DLD1 (cell line): ENCODE measurements around the gene HAUS8.
"Not testable (repeated sequence)": the region's sequence is repeated elsewhere in the genome, so short reads cannot be mapped to it uniquely, and the experiment has no call there.

Experiments
- in situ Hi-C: cut with HindIII; loops from 2 replicates; pipeline ENCODE4 v1.10.0; 2017; ENCODE audit warnings: low sequenced_read_pairs

Gene HAUS8

GRCh38 chr19:17037184-17037583 lies 38.1 kb downstream of the HAUS8 start:
- in situ Hi-C loops, result loop anchor here (10.0 kb wide), 2 partner anchors 128 to 212 kb away; partner anchors contain the start of gene SIN3B

GRCh38 chr19:17036640-17037039 lies 38.6 kb downstream of the HAUS8 start:
- in situ Hi-C loops, result loop anchor here (10.0 kb wide), 2 partner anchors 128 to 212 kb away; partner anchors contain the start of gene SIN3B

- in situ Hi-C loops, result loop anchor here (10.0 kb wide), 2 partner anchors 129 to 211 kb away; partner anchors contain the start of gene SIN3B
These were observed 39.3 kb downstream of the HAUS8 start for GRCh38 chr19:17035842-17036424.

- in situ Hi-C loops, result loop anchor here (10.0 kb wide), 2 partner anchors 133 to 207 kb away; partner anchors contain the start of gene SIN3B
These were observed 43.5 kb downstream of the HAUS8 start for GRCh38 chr19:17031741-17032140.

GRCh38 chr19:17027535-17027975 lies 47.7 kb downstream of the HAUS8 start:
- in situ Hi-C loops, result no loop called here

GRCh38 chr19:17026706-17027534 lies 48.3 kb downstream of the HAUS8 start, which contains the start of gene CPAMD8:
TSS of gene CPAMD8 (minus strand) at chr19:17026810. CDS start at chr19:17026642, 168 bp downstream.
- in situ Hi-C loops, result no loop called here

GRCh38 chr19:17025991-17026658 lies 49.1 kb downstream of the HAUS8 start:
- in situ Hi-C loops, result no loop called here

- in situ Hi-C loops, result no loop called here
These were observed 49.9 kb downstream of the HAUS8 start for GRCh38 chr19:17025361-17025760.

- in situ Hi-C loops, result not testable (repeated sequence)
These were observed 50.3 kb downstream of the HAUS8 start for GRCh38 chr19:17024941-17025340.

GRCh38 chr19:17023805-17024204 lies 51.4 kb downstream of the HAUS8 start:
- in situ Hi-C loops, result no loop called here

- in situ Hi-C loops, result no loop called here
These were observed 52.5 kb downstream of the HAUS8 start for GRCh38 chr19:17022738-17023137.

- in situ Hi-C loops, result no loop called here
These were observed 53.3 kb downstream of the HAUS8 start for GRCh38 chr19:17021793-17022590.

- in situ Hi-C loops, result no loop called here
These were observed 53.9 kb downstream of the HAUS8 start for GRCh38 chr19:17021328-17021727.

GRCh38 chr19:17020823-17021222 lies 54.4 kb downstream of the HAUS8 start:
- in situ Hi-C loops, result no loop called here

GRCh38 chr19:17020385-17020784 lies 54.9 kb downstream of the HAUS8 start:
- in situ Hi-C loops, result no loop called here

GRCh38 chr19:17014212-17014861 lies 60.9 kb downstream of the HAUS8 start:
- in situ Hi-C loops, result not testable (repeated sequence)

GRCh38 chr19:17011485-17011884 lies 63.8 kb downstream of the HAUS8 start:
- in situ Hi-C loops, result no loop called here

GRCh38 chr19:17006579-17006978 lies 68.7 kb downstream of the HAUS8 start:
- in situ Hi-C loops, result no loop called here

- in situ Hi-C loops, result no loop called here
These were observed 70.3 kb downstream of the HAUS8 start for GRCh38 chr19:17005000-17005399.

- in situ Hi-C loops, result no loop called here
These were observed 70.9 kb downstream of the HAUS8 start for GRCh38 chr19:17004386-17004785.
